Upper lobe of left lung (tissue), 4 donors: ENCODE results near the gene ARHGEF7.

Experiments
- CTCF ChIP-seq, 6 experiments: fragments of 450-650 bp in 4 of 6; fragments of 200-600 bp in 2 of 6; sonication (generic) in 2 of 6; IDR thresholded peaks; one replicate each; pipeline ENCODE4 v1.5.1; 2016 to 2019; ENCODE audit warnings: antibody characterized with exemption in 6 of 6
- EP300 ChIP-seq, 4 donors: sonication (generic); formaldehyde crosslinking; IDR thresholded peaks; one replicate each; pipeline ENCODE4 v1.5.1; 2017; ENCODE audit warnings: antibody characterized with exemption in 4 of 4, control low read depth in 2 of 4
- POLR2A ChIP-seq, 4 donors: fragments of 450-650 bp; IDR thresholded peaks; one replicate each; pipeline ENCODE4 v1.5.1; 2016 to 2017; ENCODE audit warnings: antibody characterized with exemption in 4 of 4, mild to moderate bottlenecking in 2 of 4
- POLR2AphosphoS5 ChIP-seq, 2 donors: sonication (generic); formaldehyde crosslinking; IDR thresholded peaks; one replicate each; pipeline ENCODE4 v1.5.1; 2017; ENCODE audit warnings: antibody characterized with exemption in 2 of 2

GRCh38 chr13:111342721-111343120 lies 227.6 kb downstream of the ARHGEF7 start:
- TF ChIP-seq CTCF (IDR thresholded peaks at IDR 0.05): no peak
- no peak for TF ChIP-seq POLR2A (IDR thresholded peaks at IDR 0.05)
- TF ChIP-seq POLR2AphosphoS5 (IDR thresholded peaks at IDR 0.05): no peak
- no peak for TF ChIP-seq EP300 (IDR thresholded peaks at IDR 0.05)
